GM23338 (cell line): ENCODE data around the gene ATP2A3. TPM values are rescaled to one million over a fixed set of nuclear protein-coding genes. Genes with fewer than 3 reads are reported as not detected.

Experiments used
- ATAC-seq: fragments of 200-7000 bp; cut with Tn5 transposase; 3 replicates; pipeline ENCODE4 v1.9.1; 2020
- DNase-seq: peaks from one replicate; pipeline ENCODE4 v3.0.0-alpha.2; 2015; ENCODE audit warnings: low spot score
- H2AFZ ChIP-seq: fragments of 200-600 bp; sonication (generic); 2 replicates; pipeline ENCODE4 v1.8.0; 2016; ENCODE audit warnings: antibody characterized with exemption, mild to moderate bottlenecking, moderate library complexity
- H3F3A ChIP-seq: fragments of 200-600 bp; sonication (generic); replicated peaks from 2 replicates; pipeline ENCODE4 v1.8.0; 2017; ENCODE audit warnings: antibody characterized with exemption, mixed run types, low read depth
- H3K27ac ChIP-seq: fragments of 200-600 bp; sonication (generic); 2 replicates; pipeline ENCODE4 v1.6.1; 2016; ENCODE audit warnings: low read depth
- H3K27me3 ChIP-seq: fragments of 200-600 bp; sonication (generic); 2 replicates; pipeline ENCODE4 v1.8.0; 2016; ENCODE audit warnings: mild to moderate bottlenecking, mixed run types, moderate library complexity; ENCODE audit not compliant: insufficient read depth
- H3K36me3 ChIP-seq: fragments of 200-600 bp; sonication (generic); 2 replicates; pipeline ENCODE4 v1.8.0; 2016; ENCODE audit warnings: mild to moderate bottlenecking; ENCODE audit not compliant: insufficient read depth
- H3K4me1 ChIP-seq: fragments of 200-600 bp; sonication (generic); 2 replicates; pipeline ENCODE4 v1.8.0; 2016; ENCODE audit warnings: mild to moderate bottlenecking, moderate library complexity; ENCODE audit not compliant: insufficient read depth
- H3K4me2 ChIP-seq: fragments of 200-600 bp; sonication (generic); 2 replicates; pipeline ENCODE4 v1.7.1; 2017; ENCODE audit warnings: mixed run types
- H3K4me3 ChIP-seq: fragments of 200-600 bp; sonication (generic); 2 replicates; pipeline ENCODE4 v1.6.1; 2016; ENCODE audit warnings: mixed run types
- H3K79me2 ChIP-seq: fragments of 200-600 bp; sonication (generic); replicated peaks from 2 replicates; pipeline ENCODE4 v1.8.0; 2017; ENCODE audit warnings: mild to moderate bottlenecking; ENCODE audit not compliant: insufficient read depth
- H3K9me2 ChIP-seq: fragments of 200-600 bp; sonication (generic); 2 replicates; pipeline ENCODE4 v1.8.0; 2017; ENCODE audit not compliant: insufficient read depth
- H4K20me1 ChIP-seq: fragments of 200-600 bp; sonication (generic); replicated peaks from 2 replicates; pipeline ENCODE4 v1.8.0; 2017; ENCODE audit warnings: mild to moderate bottlenecking; ENCODE audit not compliant: insufficient read depth
- H3K27ac Mint-ChIP-seq: 2 replicates; pipeline ENCODE4 v1.8.0; 2020; ENCODE audit warnings: inconsistent platforms, mild to moderate bottlenecking, moderate library complexity, mixed read lengths
- H3K27me3 Mint-ChIP-seq: 3 replicates; pipeline ENCODE4 v1.8.0; 2022; ENCODE audit warnings: low read depth, mild to moderate bottlenecking, moderate library complexity, mixed read lengths, inconsistent platforms; ENCODE audit not compliant: insufficient read depth, poor library complexity
- H3K36me3 Mint-ChIP-seq: 3 replicates; pipeline ENCODE4 v1.8.0; 2021; ENCODE audit warnings: low read depth, mild to moderate bottlenecking, inconsistent platforms, moderate library complexity, mixed read lengths
- H3K4me1 Mint-ChIP-seq: 3 replicates; pipeline ENCODE4 v1.8.0; 2020; ENCODE audit warnings: mild to moderate bottlenecking, inconsistent platforms, mixed read lengths
- H3K4me3 Mint-ChIP-seq: 3 replicates; pipeline ENCODE4 v1.8.0; 2021; ENCODE audit warnings: moderate library complexity, mild to moderate bottlenecking, inconsistent platforms, mixed read lengths
- H3K9me3 Mint-ChIP-seq: 3 replicates; pipeline ENCODE4 v1.8.0; 2020; ENCODE audit warnings: moderate library complexity, mild to moderate bottlenecking, inconsistent platforms, mixed read lengths
- CREB1 ChIP-seq: fragments of 250-450 bp; sonication (Bioruptor Pico); IDR thresholded peaks from 2 replicates; pipeline ENCODE4 v1.5.0; 2020; ENCODE audit warnings: low read depth, mild to moderate bottlenecking, moderate library complexity
- CTCF ChIP-seq, 2 experiments: fragments of 200-600 bp in 1 of 2; sonication (generic) in 1 of 2; conservative IDR thresholded peaks; 2 replicates each; pipeline versions ENCODE4 v1.5.1 to v1.6.1; 2016 to 2017; ENCODE audit warnings: antibody characterized with exemption in 2 of 2, low read depth in 2 of 2, mild to moderate bottlenecking in 2 of 2, moderate library complexity in 1 of 2
- ETS1 ChIP-seq: IDR thresholded peaks from 2 replicates; pipeline ENCODE4 v1.6.1; 2016; ENCODE audit warnings: antibody characterized with exemption
- EZH2 ChIP-seq: fragments of 200-600 bp; sonication (generic); IDR thresholded peaks from one replicate; pipeline ENCODE4 v1.8.0; 2017; ENCODE audit warnings: antibody characterized with exemption, mild to moderate bottlenecking, low read depth; ENCODE audit not compliant: unreplicated experiment
- EZH2phosphoT487 ChIP-seq: fragments of 200-600 bp; sonication (generic); IDR thresholded peaks from one replicate; pipeline ENCODE4 v1.8.1; 2018; ENCODE audit warnings: antibody characterized with exemption; ENCODE audit not compliant: unreplicated experiment
- JUNB ChIP-seq: IDR thresholded peaks from one replicate; pipeline ENCODE4 v1.6.1; 2016; ENCODE audit warnings: antibody characterized with exemption; ENCODE audit not compliant: unreplicated experiment
- NANOG ChIP-seq: IDR thresholded peaks from 2 replicates; pipeline ENCODE4 v1.6.1; 2016; ENCODE audit warnings: antibody characterized with exemption, borderline replicate concordance
- POLR2AphosphoS5 ChIP-seq: IDR thresholded peaks from 2 replicates; pipeline ENCODE4 v1.6.1; 2016; ENCODE audit warnings: antibody characterized with exemption, low read depth
- REST ChIP-seq: IDR thresholded peaks from one replicate; pipeline ENCODE4 v1.6.1; 2018; ENCODE audit warnings: antibody characterized with exemption; ENCODE audit not compliant: unreplicated experiment
- STAT1 ChIP-seq: IDR thresholded peaks from one replicate; pipeline ENCODE4 v1.6.1; 2016; ENCODE audit warnings: antibody characterized with exemption; ENCODE audit not compliant: unreplicated experiment
- ZNF114 ChIP-seq: fragments of 250-450 bp; sonication (Bioruptor Pico); IDR thresholded peaks from 2 replicates; pipeline ENCODE4 v1.5.0; 2020; ENCODE audit warnings: mild to moderate bottlenecking, moderate library complexity
- ZNF331 ChIP-seq: fragments of 250-450 bp; sonication (Bioruptor Pico); IDR thresholded peaks from 2 replicates; pipeline ENCODE4 v1.5.0; 2020; ENCODE audit warnings: low read depth, mild to moderate bottlenecking, moderate library complexity
- ZNF462 ChIP-seq: fragments of 250-450 bp; sonication (Bioruptor Pico); IDR thresholded peaks from 2 replicates; pipeline ENCODE4 v1.5.0; 2020; ENCODE audit warnings: mild to moderate bottlenecking, moderate library complexity
- polyA plus RNA-seq: library from polyadenylated mRNA; unstranded; fragments of >200 nt; fragmentation: Nextera tagmentation; extraction: Ambion mirVana; gene quantifications from 2 replicates; pipeline ENCODE4 v1.2.1, GENCODE V29; 2016
- total RNA-seq: library from RNA; depleted of rRNA; stranded (reverse); fragments of >200 nt; shearing (Covaris generic); gene quantifications from 2 replicates; pipeline ENCODE4 v1.2.3, GENCODE V29; 2014

Gene ATP2A3
- total and polyA plus RNA-seq, 2 experiments from 2014 or later: 9.6 to 35.2 TPM

GRCh38 chr17:4003501-4004421 is 39.5 kb upstream of the ATP2A3 start:
- Histone ChIP-seq H3K4me3 (0 out of 2 replicates have a peak overlapping the region, but pooled peaks have one; percentile 12), H3K4me1 (peaks cover 10% of the 10 kb centered on the region), H3K27me3 (no peaks in the 10 kb centered on the region), H3K9me2 (no peaks in the 10 kb centered on the region), H3K27ac (0 out of 2 replicates have a peak overlapping the region, but pooled peaks have one; percentile 55), H3K4me2 (peak overlapping the region; percentile 60), H3F3A (peaks cover 5% of the 10 kb centered on the region; the same call in 1 of the 2 replicates), H4K20me1 (no peaks in the 10 kb centered on the region), H3K79me2 (no peaks in the 10 kb centered on the region), H2AFZ (peak overlapping the region; percentile 86), H3K36me3 (no peaks in the 10 kb centered on the region)
- H3K4me3 Mint-ChIP-seq: no peak overlapping the region
- peak; percentile 66 for DNase-seq
- peaks cover 8% of the 10 kb centered on the region; the same call in 2 of the 3 replicates for H3K36me3 Mint-ChIP-seq
- H3K27me3 Mint-ChIP-seq: peaks cover 25% of the 10 kb centered on the region
- peak overlapping the region; percentile 84; the same call in 1 of the 2 replicates for H3K27ac Mint-ChIP-seq
- TF ChIP-seq ZNF462 (CRISPR knock-in tag) (no peak), CREB1 (CRISPR knock-in tag) (no peak), REST (no peak), EZH2phosphoT487 (no peak), ETS1 (no peak), ZNF331 (CRISPR knock-in tag) (no peak), JUNB (no peak), CTCF (conservative IDR thresholded peaks at IDR 0.05; ENCODE audit: low read depth in 2 of 2) (no peak), NANOG (no peak), POLR2AphosphoS5 (no peak), ZNF114 (no peak), EZH2 (no peak), STAT1 (no peak)
- ATAC-seq: peak; percentile 76
- no peaks in the 10 kb centered on the region for H3K9me3 Mint-ChIP-seq
- H3K4me1 Mint-ChIP-seq: peaks cover 33% of the 10 kb centered on the region
